ENCODE data around the gene DNAJA4.

DNAJA4 gene

DNA sequence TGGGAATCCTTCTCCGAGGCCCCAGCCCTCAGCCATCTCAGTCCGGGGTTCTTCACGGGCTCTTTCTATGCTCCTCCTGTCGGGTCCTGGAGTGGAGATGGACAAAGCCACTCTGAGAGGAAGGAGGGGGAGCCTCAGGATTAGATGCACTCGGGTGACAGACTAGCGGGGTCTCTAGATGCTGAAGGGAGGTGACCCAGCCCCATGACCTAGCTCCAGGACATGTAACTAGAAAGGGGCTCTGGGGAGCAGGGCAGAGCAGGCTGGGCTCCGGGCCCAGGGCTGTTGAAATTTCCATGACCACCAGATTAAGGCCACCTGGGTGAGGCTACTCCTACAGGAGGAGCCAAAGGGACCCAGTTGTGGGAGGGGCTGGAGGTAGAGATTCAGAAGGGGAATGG is 49.8 kb downstream of the DNAJA4 start:
- DNase-seq (ENCODE audit: extremely low read depth, low read depth) = no peak
- TF ChIP-seq, protein P1, sequence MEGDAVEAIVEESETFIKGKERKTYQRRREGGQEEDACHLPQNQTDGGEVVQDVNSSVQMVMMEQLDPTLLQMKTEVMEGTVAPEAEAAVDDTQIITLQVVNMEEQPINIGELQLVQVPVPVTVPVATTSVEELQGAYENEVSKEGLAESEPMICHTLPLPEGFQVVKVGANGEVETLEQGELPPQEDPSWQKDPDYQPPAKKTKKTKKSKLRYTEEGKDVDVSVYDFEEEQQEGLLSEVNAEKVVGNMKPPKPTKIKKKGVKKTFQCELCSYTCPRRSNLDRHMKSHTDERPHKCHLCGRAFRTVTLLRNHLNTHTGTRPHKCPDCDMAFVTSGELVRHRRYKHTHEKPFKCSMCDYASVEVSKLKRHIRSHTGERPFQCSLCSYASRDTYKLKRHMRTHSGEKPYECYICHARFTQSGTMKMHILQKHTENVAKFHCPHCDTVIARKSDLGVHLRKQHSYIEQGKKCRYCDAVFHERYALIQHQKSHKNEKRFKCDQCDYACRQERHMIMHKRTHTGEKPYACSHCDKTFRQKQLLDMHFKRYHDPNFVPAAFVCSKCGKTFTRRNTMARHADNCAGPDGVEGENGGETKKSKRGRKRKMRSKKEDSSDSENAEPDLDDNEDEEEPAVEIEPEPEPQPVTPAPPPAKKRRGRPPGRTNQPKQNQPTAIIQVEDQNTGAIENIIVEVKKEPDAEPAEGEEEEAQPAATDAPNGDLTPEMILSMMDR (IDR thresholded peaks at IDR 0.05; ENCODE audit: low read depth, low read length) = no peak

DNA sequence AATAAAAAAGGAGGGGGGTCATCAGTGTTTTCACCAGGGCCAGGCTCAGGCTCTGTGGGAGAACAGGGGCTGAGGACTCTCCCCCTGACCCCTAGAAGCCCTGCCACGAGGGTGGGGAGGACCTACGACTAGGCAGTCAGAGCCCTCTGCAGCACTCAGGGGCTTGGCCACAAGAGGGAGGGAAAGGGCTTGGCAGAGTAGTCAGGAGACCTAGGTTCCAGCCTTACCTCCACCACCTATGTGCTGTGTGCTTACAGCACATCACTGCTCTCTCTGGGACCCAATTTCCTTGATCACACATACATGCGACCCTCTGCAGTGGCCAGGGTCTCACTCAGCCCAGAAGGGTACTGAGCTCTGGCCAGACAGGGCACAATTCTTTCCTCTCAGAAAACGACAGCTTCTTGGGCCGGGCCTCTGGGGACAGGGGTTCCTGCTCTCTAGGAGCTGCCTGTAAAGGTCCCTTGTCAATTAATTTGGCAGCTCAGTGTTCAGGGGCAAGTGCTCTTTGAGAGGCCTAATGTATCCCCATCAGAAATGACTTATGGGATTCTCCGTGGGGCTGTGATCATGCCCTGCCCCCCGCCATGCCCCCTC is 51.4 kb downstream of the DNAJA4 start:
- TF ChIP-seq, protein P1 (IDR thresholded peaks at IDR 0.05; ENCODE audit: low read depth, low read length) = peak; percentile 53
- DNase-seq (ENCODE audit: extremely low read depth, low read depth) = no peak

DNA sequence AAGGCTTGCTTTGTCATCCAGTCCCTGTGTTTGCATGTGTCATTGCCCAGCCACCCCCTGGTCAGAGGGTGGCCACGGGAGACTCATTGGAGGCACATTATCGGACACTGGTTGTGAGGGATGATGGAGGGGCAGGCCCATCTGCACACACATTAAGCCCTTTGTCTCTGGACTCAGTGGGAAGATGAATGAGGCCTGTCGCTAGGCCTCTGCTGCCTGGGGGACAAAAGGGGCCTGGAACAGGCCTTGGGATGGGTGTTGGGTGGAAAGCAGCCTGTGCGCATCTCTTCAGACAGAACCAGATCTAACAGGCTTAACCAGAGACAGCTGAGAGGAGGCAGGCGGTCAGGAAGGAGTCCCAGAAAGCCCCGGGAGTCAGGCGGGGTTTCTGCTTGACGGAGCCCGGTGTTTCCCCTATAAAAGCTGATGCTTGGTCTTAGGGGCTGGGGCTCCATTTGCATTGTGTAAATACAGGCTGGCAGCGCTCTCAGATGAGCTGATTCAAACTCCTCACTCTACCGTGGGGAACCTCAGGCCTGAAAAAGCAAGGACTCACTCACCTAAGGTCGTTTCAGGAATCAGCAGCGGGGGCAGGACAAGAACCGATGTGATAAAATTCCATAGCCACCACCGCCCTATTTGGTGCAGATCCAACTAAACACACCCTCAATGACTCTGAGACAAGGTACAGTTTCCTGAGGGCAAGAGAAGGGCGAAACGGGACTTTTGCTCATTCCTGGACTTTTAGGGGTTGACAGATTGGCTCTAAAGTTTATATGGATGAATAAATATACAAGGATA is 52.1 kb downstream of the DNAJA4 start:
- TF ChIP-seq, protein P1 (IDR thresholded peaks at IDR 0.05; ENCODE audit: low read depth, low read length) = no peak
- no peak for DNase-seq (ENCODE audit: extremely low read depth, low read depth)

DNA sequence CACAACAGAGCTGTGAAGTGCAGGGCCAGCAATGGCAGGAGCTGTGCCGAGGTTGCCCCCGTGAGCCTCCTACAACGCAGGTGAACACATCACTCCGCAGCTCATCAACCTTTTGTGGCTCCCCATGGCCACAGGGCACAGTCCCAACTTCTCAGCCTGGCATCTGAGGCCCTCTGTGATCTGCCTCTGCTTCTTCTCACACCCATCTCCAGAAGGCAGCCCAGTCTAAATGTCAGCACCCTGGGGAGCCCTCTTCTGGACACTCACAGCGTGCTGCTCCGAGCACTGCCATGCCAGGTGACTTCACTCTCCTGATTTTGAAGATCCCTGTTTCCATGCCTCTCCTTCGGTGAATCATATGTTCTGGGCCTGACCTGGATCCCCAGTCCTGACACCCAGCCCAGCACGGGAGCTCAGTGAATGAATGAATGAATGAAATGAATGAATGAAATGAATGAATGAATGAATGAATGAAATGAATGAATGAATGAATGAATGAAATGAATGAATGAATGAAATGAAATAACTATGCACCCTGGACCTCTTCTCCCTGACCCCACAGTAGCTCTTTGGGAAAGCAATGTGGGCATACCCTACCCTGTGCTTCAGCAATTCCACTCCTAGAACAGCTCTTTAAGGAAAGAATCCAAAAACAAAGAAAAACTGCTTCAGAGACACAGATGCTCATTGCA is 52.9 kb downstream of the DNAJA4 start:
- no peak for DNase-seq (ENCODE audit: extremely low read depth, low read depth)
- TF ChIP-seq, protein P1 (IDR thresholded peaks at IDR 0.05; ENCODE audit: low read depth, low read length) = no peak; the same call in none of the 2 replicates

DNA sequence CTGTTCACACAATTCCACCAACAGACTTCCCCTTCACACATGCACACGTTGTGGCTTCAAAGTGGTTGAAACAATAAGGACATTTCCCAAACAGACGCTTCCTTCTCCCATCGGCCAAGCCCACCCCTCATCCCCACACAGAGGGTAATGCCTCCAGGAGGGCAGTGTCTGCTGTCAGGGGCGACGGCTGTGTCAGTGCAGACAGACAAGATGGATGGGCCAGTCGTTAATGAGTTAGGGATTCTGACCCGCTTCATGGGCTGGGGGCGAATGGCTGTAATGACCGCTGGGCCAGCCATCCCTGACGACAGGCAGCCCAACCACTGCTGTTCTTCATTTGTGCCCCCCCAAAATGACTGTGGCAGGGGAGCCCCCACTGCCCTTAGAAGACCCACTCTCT is 55.2 kb downstream of the DNAJA4 start:
- DNase-seq (ENCODE audit: extremely low read depth, low read depth) = no peak
- TF ChIP-seq, protein P1 (IDR thresholded peaks at IDR 0.05; ENCODE audit: low read depth, low read length) = no peak

DNA sequence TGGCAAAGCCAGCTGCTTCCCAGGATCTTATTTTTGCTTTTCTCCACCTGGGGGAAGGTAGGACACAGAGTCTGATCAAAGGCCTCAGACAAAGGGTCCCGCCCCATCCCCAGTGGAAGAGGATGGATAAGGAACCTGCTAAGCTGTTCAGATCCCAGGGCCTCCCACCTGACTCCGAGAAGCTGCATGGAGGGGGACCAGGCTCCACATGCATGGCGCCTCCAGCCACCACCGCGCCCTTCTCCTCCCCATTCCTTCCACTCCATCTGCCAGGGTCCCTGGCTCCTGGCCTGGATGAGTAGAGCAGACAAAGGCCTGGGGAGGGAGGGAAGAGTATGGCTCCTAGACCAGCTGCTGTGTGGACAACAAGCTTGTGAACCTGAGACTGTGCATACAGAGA is 55.8 kb downstream of the DNAJA4 start:
- DNase-seq (ENCODE audit: extremely low read depth, low read depth) = no peak
- TF ChIP-seq, protein P1 (IDR thresholded peaks at IDR 0.05; ENCODE audit: low read depth, low read length) = no peak

DNA sequence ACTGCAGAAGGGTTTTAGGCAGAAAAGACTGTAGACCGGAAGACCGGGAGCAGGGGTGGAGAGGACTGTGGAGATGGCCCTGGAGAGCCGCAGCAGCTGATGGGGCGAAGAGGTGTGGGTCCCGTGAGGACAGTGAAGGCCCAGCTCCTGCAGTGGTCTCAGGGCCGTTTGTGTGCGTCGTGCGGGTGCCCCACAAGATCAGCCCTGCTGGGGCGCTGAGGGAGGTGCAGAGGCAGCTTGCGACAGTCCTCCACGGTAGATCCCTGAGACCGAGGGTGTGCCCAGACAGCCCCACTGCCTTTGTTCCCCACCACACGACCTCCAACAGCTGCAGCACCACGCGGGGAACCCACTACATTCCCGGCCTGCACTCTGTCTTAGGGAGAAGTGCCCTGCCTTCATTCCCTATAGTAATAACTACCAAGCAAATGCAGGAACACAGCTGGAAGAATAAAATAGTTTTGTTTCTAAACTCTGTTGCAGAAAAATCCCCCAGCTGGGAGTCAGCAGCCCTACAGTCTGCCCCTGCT is 56.7 kb downstream of the DNAJA4 start:
- no peak for DNase-seq (ENCODE audit: extremely low read depth, low read depth)
- TF ChIP-seq, protein P1 (IDR thresholded peaks at IDR 0.05; ENCODE audit: low read depth, low read length) = no peak

Measured in AG09319 (cell line).